ENCODE data around the gene TTC7B.

Gene TTC7B

GRCh38 chr14:90520326-90520725, 295.9 kb downstream of the TTC7B start:
- FAIRE-seq, result no peak

- no peak for FAIRE-seq
Measured at GRCh38 chr14:90519262-90519920, 296.8 kb downstream of the TTC7B start.

GRCh38 chr14:90518941-90519256, 297.3 kb downstream of the TTC7B start:
- FAIRE-seq, result no peak

- no peak for FAIRE-seq
Measured at GRCh38 chr14:90518069-90518940, 297.9 kb downstream of the TTC7B start.

- FAIRE-seq, result no peak
Measured at GRCh38 chr14:90517076-90517841, 299.0 kb downstream of the TTC7B start.

- no peak for FAIRE-seq
Measured at GRCh38 chr14:90514566-90514965, 301.7 kb downstream of the TTC7B start.

- no peak for FAIRE-seq
Measured at GRCh38 chr14:90514015-90514398, 302.2 kb downstream of the TTC7B start.

GRCh38 chr14:90513161-90514014, 302.8 kb downstream of the TTC7B start:
- no peak for FAIRE-seq

GRCh38 chr14:90512329-90512991, 303.8 kb downstream of the TTC7B start:
- no peak for FAIRE-seq

- FAIRE-seq, result no peak
Measured at GRCh38 chr14:90511795-90512328, 304.4 kb downstream of the TTC7B start.

- FAIRE-seq, result no peak
Measured at GRCh38 chr14:90511252-90511651, 305.0 kb downstream of the TTC7B start.

- FAIRE-seq, result no peak
Measured at GRCh38 chr14:90510159-90510558, 306.1 kb downstream of the TTC7B start.

GRCh38 chr14:90509403-90509802, 306.8 kb downstream of the TTC7B start:
- no peak for FAIRE-seq

GRCh38 chr14:90508536-90509254, 307.5 kb downstream of the TTC7B start:
- no peak for FAIRE-seq

GRCh38 chr14:90508036-90508435, 308.2 kb downstream of the TTC7B start:
- FAIRE-seq, result no peak

GRCh38 chr14:90507428-90507827, 308.8 kb downstream of the TTC7B start:
- FAIRE-seq, result no peak

GRCh38 chr14:90506748-90507147, 309.5 kb downstream of the TTC7B start:
- no peak for FAIRE-seq

- no peak for FAIRE-seq
Measured at GRCh38 chr14:90505531-90505930, 310.7 kb downstream of the TTC7B start.

- FAIRE-seq, result no peak
Measured at GRCh38 chr14:90504643-90505042, 311.6 kb downstream of the TTC7B start.

GRCh38 chr14:90503582-90503981, 312.6 kb downstream of the TTC7B start:
- no peak for FAIRE-seq

- no peak for FAIRE-seq
Measured at GRCh38 chr14:90502760-90503159, 313.5 kb downstream of the TTC7B start.
